H1 (cell line): ENCODE measurements around the gene WDR7. TPM values are rescaled to one million over a fixed set of nuclear protein-coding genes. Genes with fewer than 3 reads are reported as not detected.

Source experiments
- RAD21 ChIP-seq, 2 experiments: IDR thresholded peaks in 1 of 2; conservative IDR thresholded peaks in 1 of 2; 2 replicates each; pipeline ENCODE4 v1.6.1; 2011; ENCODE audit warnings: low read depth in 2 of 2, low read length in 2 of 2, improper control_type of control experiment in 1 of 2, inconsistent platforms in 1 of 2, mild to moderate bottlenecking in 1 of 2, moderate library complexity in 1 of 2
- RFX5 ChIP-seq: IDR thresholded peaks from 2 replicates; pipeline ENCODE4 v1.6.1; 2011; ENCODE audit warnings: low read depth, low read length, improper control_type of control experiment, borderline replicate concordance
- RXRA ChIP-seq: IDR thresholded peaks from 2 replicates; pipeline ENCODE4 v1.6.1; 2011; ENCODE audit warnings: low read depth, mild to moderate bottlenecking, low read length, moderate library complexity; ENCODE audit not compliant: insufficient read depth
- TAF7 ChIP-seq: optimal IDR thresholded peaks from 2 replicates; pipeline ENCODE3; 2011; ENCODE audit warnings: low read depth, mild to moderate bottlenecking, inconsistent platforms, low read length, moderate library complexity, borderline replicate concordance
- polyA plus RNA-seq, 7 experiments: library from polyadenylated mRNA; depleted of rRNA in 3 of 7; stranded (reverse) in 5 of 7; unstranded in 2 of 7; fragments of >200 nt in 5 of 7; fragments of 200-250 nt in 2 of 7; gene quantifications; 1 replicate in 5 of 7; 2 replicates in 1 of 7; 4 replicates in 1 of 7; pipeline versions ENCODE4 v1.2.1 to v1.2.3, GENCODE V29; 2011 to 2013; ENCODE audit warnings: missing spikeins in 2 of 7, mixed read lengths in 2 of 7
- total RNA-seq: library from RNA; stranded (reverse); fragmentation: NEBNext Ultra II Directional; extraction: Animal tissue kit (Norgen Biotek cat#: 25700); gene quantifications from 2 replicates; pipeline ENCODE4 v1.2.1, GENCODE V29; 2021

Gene WDR7
- total and polyA plus RNA-seq, 2 of the 8 experiments (the other 6 are each of a cell fraction or from before 2014, with no cell fraction given) = 5.5 to 15.2 TPM

- TF ChIP-seq TAF7 (no peak), RAD21 (IDR thresholded peaks at IDR 0.05 in 1 of 2, conservative IDR thresholded peaks at IDR 0.05 in 1 of 2; ENCODE audit: low read depth in 2 of 2, low read length in 2 of 2) (no peak), RXRA (no peak), RFX5 (no peak)
- TF ChIP-seq, all 59 proteins: peak for 0
Observed at GRCh38 chr18:56992777-56993176, 341.6 kb downstream of the WDR7 start (continued).
